DMS53 treated with DMSO at 0.1 percent for 48 hours (cell line): ENCODE results near the gene CLIP1.
"Not testable (repeated sequence)": the region's sequence is repeated elsewhere in the genome, so short reads cannot be mapped to it uniquely, and the experiment has no call there.

Experiments
- DNase-seq: peaks from one replicate; lab custom pipeline; 2025; ENCODE audit not compliant: unreplicated experiment; lab: John Stamatoyannopoulos, UW

CLIP1 gene

GRCh38 chr12:122399254-122399591 is 23.2 kb downstream of the CLIP1 start:
- DNase-seq, result no peak

- DNase-seq, result not testable (repeated sequence)
Observed at GRCh38 chr12:122397981-122398380, 24.5 kb downstream of the CLIP1 start.

- DNase-seq, result no peak
Observed at GRCh38 chr12:122395319-122395718, 27.1 kb downstream of the CLIP1 start.

GRCh38 chr12:122394626-122395194 is 27.8 kb downstream of the CLIP1 start:
- no peak for DNase-seq

- DNase-seq, result no peak
Observed at GRCh38 chr12:122393817-122394216, 28.7 kb downstream of the CLIP1 start.

- DNase-seq, result no peak
Observed at GRCh38 chr12:122392411-122392810, 30.1 kb downstream of the CLIP1 start.

GRCh38 chr12:122389677-122390076 is 32.8 kb downstream of the CLIP1 start:
- no peak for DNase-seq

- DNase-seq, result no peak
Observed at GRCh38 chr12:122387887-122388286, 34.6 kb downstream of the CLIP1 start.

GRCh38 chr12:122385171-122386016 is 37.1 kb downstream of the CLIP1 start:
- no peak for DNase-seq

GRCh38 chr12:122382919-122383350 is 39.5 kb downstream of the CLIP1 start:
- no peak for DNase-seq

GRCh38 chr12:122381021-122381420 is 41.4 kb downstream of the CLIP1 start:
- DNase-seq, result no peak

- not testable (repeated sequence) for DNase-seq
Observed at GRCh38 chr12:122376751-122377150, 45.7 kb downstream of the CLIP1 start.

- DNase-seq, result no peak
Observed at GRCh38 chr12:122374707-122375106, 47.8 kb downstream of the CLIP1 start.

GRCh38 chr12:122371475-122372045 is 50.9 kb downstream of the CLIP1 start:
- no peak for DNase-seq

- DNase-seq, result peak; percentile 88
Observed at GRCh38 chr12:122368361-122369073, 54.0 kb downstream of the CLIP1 start.

- DNase-seq, result not testable (repeated sequence)
Observed at GRCh38 chr12:122367632-122368031, 54.8 kb downstream of the CLIP1 start.

GRCh38 chr12:122366685-122367475 is 55.6 kb downstream of the CLIP1 start:
- DNase-seq, result peak; percentile 77

- not testable (repeated sequence) for DNase-seq
Observed at GRCh38 chr12:122365226-122365625, 57.2 kb downstream of the CLIP1 start.

GRCh38 chr12:122363782-122364181 is 58.7 kb downstream of the CLIP1 start:
- no peak for DNase-seq

GRCh38 chr12:122362755-122363154 is 59.7 kb downstream of the CLIP1 start:
- no peak for DNase-seq

GRCh38 chr12:122358403-122358802 is 64.1 kb downstream of the CLIP1 start:
- not testable (repeated sequence) for DNase-seq
